ENCODE data around the gene CD244. TPM values are rescaled to one million over a fixed set of nuclear protein-coding genes. Genes with fewer than 3 reads are reported as not detected.

The CD244 gene
- total and polyA plus RNA-seq, 7 donors: 0.03 to 0.63 (median 0.09) TPM; not detected in 3

DNA sequence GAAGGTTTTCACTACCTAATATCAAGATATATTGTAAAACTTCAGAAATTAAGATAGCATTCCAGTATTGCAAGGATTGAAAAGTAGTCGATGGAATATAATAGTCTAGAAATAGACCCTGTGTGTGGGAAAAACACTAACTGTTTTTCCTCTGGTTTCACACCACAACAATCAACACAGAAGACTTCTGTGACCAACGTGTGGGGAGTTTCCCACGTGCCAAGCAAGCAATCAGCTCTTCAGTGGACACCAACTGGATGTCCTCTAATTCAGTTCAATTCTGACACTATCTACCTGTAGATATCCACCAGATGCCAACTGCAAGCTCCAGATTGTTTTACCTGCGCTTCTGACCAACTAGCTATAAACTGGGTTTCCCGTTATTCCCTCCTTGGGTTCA, 12.1 kb downstream of the CD244 start:
- ATAC-seq: no peak
- H3K4me3 ChIP-seq: no peak overlapping the region
- 69 to 75% (median 73%) methylated on average over 5 of the region's 5 CpGs for WGBS, 3 donors
- H3K27me3 ChIP-seq (ENCODE audit: insufficient read depth in 3 of 3, low read length in 2 of 3): no peaks in the 10 kb centered on the region
- H3K4me1 ChIP-seq: no peaks in the 10 kb centered on the region
- H3K27ac ChIP-seq: no peak overlapping the region
- DNase-seq: no peak
- TF ChIP-seq, protein P1, sequence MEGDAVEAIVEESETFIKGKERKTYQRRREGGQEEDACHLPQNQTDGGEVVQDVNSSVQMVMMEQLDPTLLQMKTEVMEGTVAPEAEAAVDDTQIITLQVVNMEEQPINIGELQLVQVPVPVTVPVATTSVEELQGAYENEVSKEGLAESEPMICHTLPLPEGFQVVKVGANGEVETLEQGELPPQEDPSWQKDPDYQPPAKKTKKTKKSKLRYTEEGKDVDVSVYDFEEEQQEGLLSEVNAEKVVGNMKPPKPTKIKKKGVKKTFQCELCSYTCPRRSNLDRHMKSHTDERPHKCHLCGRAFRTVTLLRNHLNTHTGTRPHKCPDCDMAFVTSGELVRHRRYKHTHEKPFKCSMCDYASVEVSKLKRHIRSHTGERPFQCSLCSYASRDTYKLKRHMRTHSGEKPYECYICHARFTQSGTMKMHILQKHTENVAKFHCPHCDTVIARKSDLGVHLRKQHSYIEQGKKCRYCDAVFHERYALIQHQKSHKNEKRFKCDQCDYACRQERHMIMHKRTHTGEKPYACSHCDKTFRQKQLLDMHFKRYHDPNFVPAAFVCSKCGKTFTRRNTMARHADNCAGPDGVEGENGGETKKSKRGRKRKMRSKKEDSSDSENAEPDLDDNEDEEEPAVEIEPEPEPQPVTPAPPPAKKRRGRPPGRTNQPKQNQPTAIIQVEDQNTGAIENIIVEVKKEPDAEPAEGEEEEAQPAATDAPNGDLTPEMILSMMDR (IDR thresholded peaks at IDR 0.05): no peak
- intact Hi-C loops (cut with DNase I): no loop called here
- H3K9me3 ChIP-seq: no peaks in the 10 kb centered on the region
- H3K36me3 ChIP-seq (ENCODE audit: insufficient read depth in 1 of 2, low read depth in 1 of 2): no peaks in the 10 kb centered on the region

DNA sequence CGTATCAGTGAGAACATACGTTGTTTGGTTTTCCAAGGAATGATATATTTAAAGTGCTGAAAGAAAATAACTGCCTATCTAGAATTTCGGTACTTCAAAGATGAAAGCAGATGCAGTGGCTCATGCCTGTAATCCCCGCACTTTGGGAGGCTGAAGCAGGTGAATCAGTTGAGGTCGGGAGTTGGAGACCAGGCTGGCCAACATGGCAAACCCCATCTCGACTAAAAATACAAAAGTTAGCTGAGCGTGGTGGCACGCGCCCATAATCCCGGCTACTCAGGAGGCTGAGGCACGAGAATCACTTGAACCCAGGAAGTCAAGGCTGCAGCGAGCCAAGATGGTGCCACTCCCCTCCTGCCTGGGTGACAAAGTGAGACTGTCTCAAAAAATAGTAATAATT, 16.4 kb downstream of the CD244 start:
- no peak for DNase-seq
- intact Hi-C loops (cut with DNase I): no loop called here
- TF ChIP-seq, protein P1 (IDR thresholded peaks at IDR 0.05): no peak

GRCh38 chr1:160844447-160845232, 18.0 kb downstream of the CD244 start:
- Histone ChIP-seq H3K27me3 (ENCODE audit: insufficient read depth in 3 of 3, low read length in 2 of 3) (peaks cover 0 to 2% (median 0%) of the 10 kb centered on the region in 3 donors), H3K36me3 (ENCODE audit: insufficient read depth in 1 of 2, low read depth in 1 of 2) (no peaks in the 10 kb centered on the region), H3K9me3 (no peaks in the 10 kb centered on the region), H3K4me1 (no peaks in the 10 kb centered on the region), H3K27ac (no peak overlapping the region), H3K4me3 (no peak overlapping the region)
- TF ChIP-seq, protein P1 (IDR thresholded peaks at IDR 0.05): no peak
- intact Hi-C loops (cut with DNase I): no loop called here
- DNase-seq (no peak), ATAC-seq (no peak)
- 78 to 82% (median 80%) methylated on average over 12 of the region's 12 CpGs for WGBS, 3 donors

More for the DNA sequence above, 16.4 kb downstream of the CD244 start:
- Histone ChIP-seq H3K27me3 (ENCODE audit: insufficient read depth in 3 of 3, low read length in 2 of 3) (peaks cover 0 to 2% (median 0%) of the 10 kb centered on the region in 3 donors), H3K36me3 (ENCODE audit: insufficient read depth in 1 of 2, low read depth in 1 of 2) (no peaks in the 10 kb centered on the region), H3K27ac (no peak overlapping the region), H3K4me1 (no peaks in the 10 kb centered on the region), H3K4me3 (no peak overlapping the region), H3K9me3 (no peaks in the 10 kb centered on the region)
- no peak for ATAC-seq
- 76 to 79% (median 78%) methylated on average over 12 of the region's 12 CpGs for WGBS, 3 donors

DNA sequence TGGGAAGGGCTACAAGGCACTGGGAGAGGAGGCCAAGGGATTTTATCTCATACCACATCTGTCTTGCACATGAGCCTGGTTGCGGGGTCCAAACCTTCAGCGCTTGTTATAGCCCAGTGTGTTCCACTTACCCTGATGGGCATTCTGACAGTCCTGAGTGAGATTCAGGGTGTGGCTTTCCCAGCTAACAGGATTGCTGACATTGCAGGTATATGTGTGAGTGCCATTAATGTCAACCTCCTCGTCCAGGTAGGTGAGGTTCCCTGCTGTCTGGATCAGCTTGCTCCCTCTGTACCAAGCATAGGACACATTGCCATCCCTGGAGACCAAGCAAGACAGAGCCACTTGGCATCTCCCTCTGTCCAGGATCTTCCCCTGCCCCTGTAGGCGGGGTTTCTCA, 21.6 kb downstream of the CD244 start:
- WGBS, 3 donors: 82 to 87% (median 85%) methylated on average over 4 of the region's 4 CpGs
- intact Hi-C loops (cut with DNase I): no loop called here
- no peak overlapping the region for H3K4me3 ChIP-seq
- H3K27ac ChIP-seq: no peak overlapping the region
- ATAC-seq (no peak), DNase-seq (no peak)
- H3K36me3 ChIP-seq (ENCODE audit: insufficient read depth in 1 of 2, low read depth in 1 of 2): no peaks in the 10 kb centered on the region
- TF ChIP-seq, protein P1 (IDR thresholded peaks at IDR 0.05): no peak
- H3K27me3 ChIP-seq (ENCODE audit: insufficient read depth in 3 of 3, low read length in 2 of 3): peaks cover 0 to 2% (median 0%) of the 10 kb centered on the region in 3 donors
- no peaks in the 10 kb centered on the region for H3K4me1 ChIP-seq
- no peaks in the 10 kb centered on the region for H3K9me3 ChIP-seq

Measured in psoas muscle (tissue), 8 donors.